Ramos (cell line): Measurements from ENCODE around the gene MICU2.

ENCODE experiments used
- in situ Hi-C: fragments of 300-500 bp; cut with MboI; formaldehyde crosslinking; loops from one replicate; pipeline ENCODE4 v1.14.3; 2022; ENCODE audit warnings: low sequenced_read_pairs; ENCODE audit not compliant: unreplicated experiment

Gene MICU2

DNA sequence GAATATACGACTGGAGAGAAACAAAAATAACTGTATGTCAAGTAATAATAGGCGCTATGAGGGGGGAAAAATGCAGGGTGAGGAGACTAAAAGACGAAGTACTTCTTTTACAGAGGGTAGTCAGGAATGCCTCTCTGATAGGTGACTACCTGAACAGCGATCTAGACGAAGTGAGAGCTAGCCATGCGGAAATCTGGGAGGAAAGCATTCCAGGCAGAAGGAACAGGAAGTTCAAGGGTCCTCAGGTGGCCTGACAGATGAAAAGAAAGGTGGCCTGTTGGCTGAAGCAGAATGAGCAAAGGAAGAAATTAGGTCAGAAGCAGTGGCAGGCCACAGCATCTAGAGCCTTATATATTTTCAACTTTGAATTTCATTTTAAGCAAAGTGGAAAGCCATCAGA, 158.2 kb downstream of the MICU2 start:
- in situ Hi-C loops, result no loop called here

DNA sequence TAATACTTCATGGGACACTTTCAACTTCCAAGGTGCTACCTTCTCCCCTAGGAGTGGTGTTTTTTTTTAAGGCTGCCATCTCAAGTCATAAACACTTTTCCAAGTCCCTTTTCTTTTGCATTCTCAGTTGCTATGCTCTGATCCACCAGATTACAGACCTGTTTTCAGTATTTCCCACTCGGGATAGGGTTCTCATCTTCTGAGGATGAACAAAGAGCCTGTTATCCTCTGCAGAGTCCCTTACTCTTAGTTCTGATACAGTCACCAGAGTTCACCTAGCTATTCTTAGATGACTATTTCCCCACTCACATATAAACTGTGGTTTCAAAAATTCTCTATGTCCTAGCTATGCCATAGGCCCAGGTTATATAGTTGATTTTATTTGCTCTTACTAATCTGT, 160.8 kb downstream of the MICU2 start:
- in situ Hi-C loops, result no loop called here
